GM19438 (cell line): ENCODE results near the gene CD300LG.
"Not testable (repeated sequence)": the region's sequence is repeated elsewhere in the genome, so short reads cannot be mapped to it uniquely, and the experiment has no call there.

Experiments used
- ATAC-seq: cut with Tn5 transposase; IDR thresholded peaks from one replicate; pipeline ENCODE4 v1.9.1; 2021; ENCODE audit warnings: low read depth; ENCODE audit not compliant: unreplicated experiment

CD300LG gene

GRCh38 chr17:43877031-43877430 lies 30.1 kb downstream of the CD300LG start:
- no peak for ATAC-seq

GRCh38 chr17:43877451-43878155 lies 30.6 kb downstream of the CD300LG start:
- no peak for ATAC-seq

- no peak for ATAC-seq
Measured at GRCh38 chr17:43878260-43879175, 31.5 kb downstream of the CD300LG start.

- ATAC-seq: no peak
Measured at GRCh38 chr17:43879723-43880419, 32.9 kb downstream of the CD300LG start.

GRCh38 chr17:43880420-43880991 lies 33.5 kb downstream of the CD300LG start:
- no peak for ATAC-seq

- ATAC-seq: no peak
Measured at GRCh38 chr17:43881181-43881580, 34.2 kb downstream of the CD300LG start.

- no peak for ATAC-seq
Measured at GRCh38 chr17:43881758-43882505, 35.0 kb downstream of the CD300LG start.

- ATAC-seq: no peak
Measured at GRCh38 chr17:43882761-43883415, 35.9 kb downstream of the CD300LG start.

GRCh38 chr17:43888548-43888947 lies 41.6 kb downstream of the CD300LG start:
- ATAC-seq: no peak

- no peak for ATAC-seq
Measured at GRCh38 chr17:43890240-43890639, 43.3 kb downstream of the CD300LG start.

GRCh38 chr17:43891851-43892646 lies 45.1 kb downstream of the CD300LG start:
- no peak for ATAC-seq

GRCh38 chr17:43892647-43892952 lies 45.6 kb downstream of the CD300LG start:
- ATAC-seq: no peak

- not testable (repeated sequence) for ATAC-seq
Measured at GRCh38 chr17:43894494-43894893, 47.5 kb downstream of the CD300LG start.

- no peak for ATAC-seq
Measured at GRCh38 chr17:43897831-43898230, 50.9 kb downstream of the CD300LG start.

GRCh38 chr17:43898446-43898845 lies 51.5 kb downstream of the CD300LG start:
- ATAC-seq: no peak

GRCh38 chr17:43900183-43900857 lies 53.3 kb downstream of the CD300LG start:
- no peak for ATAC-seq

- ATAC-seq: no peak
Measured at GRCh38 chr17:43900858-43901754, 54.1 kb downstream of the CD300LG start.
